Measurements from ENCODE around the gene DLX5. TPM values are rescaled to one million over a fixed set of nuclear protein-coding genes. Genes with fewer than 3 reads are reported as not detected.

Gene DLX5
- total RNA-seq, 1 experiment from 2014 or later = not detected

DNA sequence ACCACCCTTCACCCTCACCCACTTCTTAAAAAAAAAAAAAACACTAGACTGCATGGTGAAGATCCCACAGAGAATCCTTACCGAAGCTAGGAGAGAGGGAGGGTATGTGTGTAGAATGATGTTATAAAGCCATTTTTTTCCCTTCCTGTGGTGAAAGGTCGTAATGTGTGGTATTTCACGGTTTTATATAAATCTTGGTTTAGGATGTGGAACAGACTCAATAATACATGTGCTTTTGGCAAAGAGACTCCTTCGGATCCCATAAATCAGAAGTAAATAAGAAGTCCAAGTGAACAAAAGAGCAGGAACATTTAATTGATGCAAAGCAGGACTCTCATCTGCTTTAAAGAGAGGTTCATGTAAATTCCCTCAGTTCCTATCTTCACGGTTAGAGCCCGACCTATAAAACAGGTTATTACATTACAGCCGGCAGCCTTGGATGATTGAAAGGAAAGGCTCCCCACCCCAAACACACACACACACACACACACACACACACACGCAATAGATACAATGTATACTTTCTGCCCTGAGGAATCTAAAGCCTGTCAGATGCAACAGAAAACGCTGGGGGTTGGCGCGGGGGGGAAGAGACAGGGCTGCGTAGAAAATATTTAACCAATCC is 8.8 kb downstream of the DLX5 start (continued):
- TF ChIP-seq, protein P1, sequence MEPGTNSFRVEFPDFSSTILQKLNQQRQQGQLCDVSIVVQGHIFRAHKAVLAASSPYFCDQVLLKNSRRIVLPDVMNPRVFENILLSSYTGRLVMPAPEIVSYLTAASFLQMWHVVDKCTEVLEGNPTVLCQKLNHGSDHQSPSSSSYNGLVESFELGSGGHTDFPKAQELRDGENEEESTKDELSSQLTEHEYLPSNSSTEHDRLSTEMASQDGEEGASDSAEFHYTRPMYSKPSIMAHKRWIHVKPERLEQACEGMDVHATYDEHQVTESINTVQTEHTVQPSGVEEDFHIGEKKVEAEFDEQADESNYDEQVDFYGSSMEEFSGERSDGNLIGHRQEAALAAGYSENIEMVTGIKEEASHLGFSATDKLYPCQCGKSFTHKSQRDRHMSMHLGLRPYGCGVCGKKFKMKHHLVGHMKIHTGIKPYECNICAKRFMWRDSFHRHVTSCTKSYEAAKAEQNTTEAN (CRISPR knock-in tag; IDR thresholded peaks at IDR 0.05) = no peak
- TF ChIP-seq TCF7 (CRISPR knock-in tag; IDR thresholded peaks at IDR 0.05; ENCODE audit: low read depth) = no peak
- TF ChIP-seq, protein P2, sequence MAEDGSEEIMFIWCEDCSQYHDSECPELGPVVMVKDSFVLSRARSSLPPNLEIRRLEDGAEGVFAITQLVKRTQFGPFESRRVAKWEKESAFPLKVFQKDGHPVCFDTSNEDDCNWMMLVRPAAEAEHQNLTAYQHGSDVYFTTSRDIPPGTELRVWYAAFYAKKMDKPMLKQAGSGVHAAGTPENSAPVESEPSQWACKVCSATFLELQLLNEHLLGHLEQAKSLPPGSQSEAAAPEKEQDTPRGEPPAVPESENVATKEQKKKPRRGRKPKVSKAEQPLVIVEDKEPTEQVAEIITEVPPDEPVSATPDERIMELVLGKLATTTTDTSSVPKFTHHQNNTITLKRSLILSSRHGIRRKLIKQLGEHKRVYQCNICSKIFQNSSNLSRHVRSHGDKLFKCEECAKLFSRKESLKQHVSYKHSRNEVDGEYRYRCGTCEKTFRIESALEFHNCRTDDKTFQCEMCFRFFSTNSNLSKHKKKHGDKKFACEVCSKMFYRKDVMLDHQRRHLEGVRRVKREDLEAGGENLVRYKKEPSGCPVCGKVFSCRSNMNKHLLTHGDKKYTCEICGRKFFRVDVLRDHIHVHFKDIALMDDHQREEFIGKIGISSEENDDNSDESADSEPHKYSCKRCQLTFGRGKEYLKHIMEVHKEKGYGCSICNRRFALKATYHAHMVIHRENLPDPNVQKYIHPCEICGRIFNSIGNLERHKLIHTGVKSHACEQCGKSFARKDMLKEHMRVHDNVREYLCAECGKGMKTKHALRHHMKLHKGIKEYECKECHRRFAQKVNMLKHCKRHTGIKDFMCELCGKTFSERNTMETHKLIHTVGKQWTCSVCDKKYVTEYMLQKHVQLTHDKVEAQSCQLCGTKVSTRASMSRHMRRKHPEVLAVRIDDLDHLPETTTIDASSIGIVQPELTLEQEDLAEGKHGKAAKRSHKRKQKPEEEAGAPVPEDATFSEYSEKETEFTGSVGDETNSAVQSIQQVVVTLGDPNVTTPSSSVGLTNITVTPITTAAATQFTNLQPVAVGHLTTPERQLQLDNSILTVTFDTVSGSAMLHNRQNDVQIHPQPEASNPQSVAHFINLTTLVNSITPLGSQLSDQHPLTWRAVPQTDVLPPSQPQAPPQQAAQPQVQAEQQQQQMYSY (CRISPR knock-in tag; IDR thresholded peaks at IDR 0.05) = no peak
- TF ChIP-seq, protein P3, sequence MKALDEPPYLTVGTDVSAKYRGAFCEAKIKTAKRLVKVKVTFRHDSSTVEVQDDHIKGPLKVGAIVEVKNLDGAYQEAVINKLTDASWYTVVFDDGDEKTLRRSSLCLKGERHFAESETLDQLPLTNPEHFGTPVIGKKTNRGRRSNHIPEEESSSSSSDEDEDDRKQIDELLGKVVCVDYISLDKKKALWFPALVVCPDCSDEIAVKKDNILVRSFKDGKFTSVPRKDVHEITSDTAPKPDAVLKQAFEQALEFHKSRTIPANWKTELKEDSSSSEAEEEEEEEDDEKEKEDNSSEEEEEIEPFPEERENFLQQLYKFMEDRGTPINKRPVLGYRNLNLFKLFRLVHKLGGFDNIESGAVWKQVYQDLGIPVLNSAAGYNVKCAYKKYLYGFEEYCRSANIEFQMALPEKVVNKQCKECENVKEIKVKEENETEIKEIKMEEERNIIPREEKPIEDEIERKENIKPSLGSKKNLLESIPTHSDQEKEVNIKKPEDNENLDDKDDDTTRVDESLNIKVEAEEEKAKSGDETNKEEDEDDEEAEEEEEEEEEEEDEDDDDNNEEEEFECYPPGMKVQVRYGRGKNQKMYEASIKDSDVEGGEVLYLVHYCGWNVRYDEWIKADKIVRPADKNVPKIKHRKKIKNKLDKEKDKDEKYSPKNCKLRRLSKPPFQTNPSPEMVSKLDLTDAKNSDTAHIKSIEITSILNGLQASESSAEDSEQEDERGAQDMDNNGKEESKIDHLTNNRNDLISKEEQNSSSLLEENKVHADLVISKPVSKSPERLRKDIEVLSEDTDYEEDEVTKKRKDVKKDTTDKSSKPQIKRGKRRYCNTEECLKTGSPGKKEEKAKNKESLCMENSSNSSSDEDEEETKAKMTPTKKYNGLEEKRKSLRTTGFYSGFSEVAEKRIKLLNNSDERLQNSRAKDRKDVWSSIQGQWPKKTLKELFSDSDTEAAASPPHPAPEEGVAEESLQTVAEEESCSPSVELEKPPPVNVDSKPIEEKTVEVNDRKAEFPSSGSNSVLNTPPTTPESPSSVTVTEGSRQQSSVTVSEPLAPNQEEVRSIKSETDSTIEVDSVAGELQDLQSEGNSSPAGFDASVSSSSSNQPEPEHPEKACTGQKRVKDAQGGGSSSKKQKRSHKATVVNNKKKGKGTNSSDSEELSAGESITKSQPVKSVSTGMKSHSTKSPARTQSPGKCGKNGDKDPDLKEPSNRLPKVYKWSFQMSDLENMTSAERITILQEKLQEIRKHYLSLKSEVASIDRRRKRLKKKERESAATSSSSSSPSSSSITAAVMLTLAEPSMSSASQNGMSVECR (CRISPR knock-in tag; IDR thresholded peaks at IDR 0.05; ENCODE audit: borderline replicate concordance) = no peak
- no peak for TF ChIP-seq MYBL2 (CRISPR knock-in tag; IDR thresholded peaks at IDR 0.05)

DNA sequence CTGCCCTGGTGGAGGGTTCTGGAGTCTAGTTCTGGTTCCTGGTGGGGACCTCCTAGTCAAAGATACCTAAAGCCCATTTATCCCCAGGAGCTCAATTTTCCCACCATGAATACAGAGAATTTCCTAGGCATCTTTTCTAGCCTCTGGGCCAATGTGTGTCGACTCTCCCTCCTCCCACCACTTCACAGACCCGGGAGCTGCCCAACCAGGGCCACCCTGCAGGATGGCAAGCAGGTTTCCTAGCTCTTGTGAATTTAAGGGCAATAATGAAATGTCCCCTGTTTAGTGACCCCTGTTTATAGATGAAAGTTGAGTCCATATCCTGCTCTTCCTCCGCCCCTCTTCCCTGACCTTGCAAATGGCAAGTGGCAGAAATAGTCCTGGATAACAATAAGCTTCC is 9.4 kb downstream of the DLX5 start:
- POLR2A ChIA-PET = interaction anchor here (0.8 kb wide), 1 partner anchor 26 kb away, joined by 4 read pairs; no protein-coding TSS in a partner anchor
- Mint-ChIP-seq H3K4me3 (no peak overlapping the region), H3K4me1 (peaks cover 55% of the 10 kb centered on the region), H3K27ac (no peak overlapping the region), H3K27me3 (ENCODE audit: low read depth) (peaks cover 100% of the 10 kb centered on the region), H3K9me3 (no peaks in the 10 kb centered on the region), H3K36me3 (no peaks in the 10 kb centered on the region)
- no peak for ATAC-seq
- DNase-seq (ENCODE audit: low spot score) = no peak
- CTCF ChIA-PET = interaction anchor here (1.2 to 2.2 kb wide), 2 partner anchors 9 to 12 kb away, joined by 8 to 31 read pairs; partner anchors contain the start of gene DLX6
- TF ChIP-seq, protein P4, sequence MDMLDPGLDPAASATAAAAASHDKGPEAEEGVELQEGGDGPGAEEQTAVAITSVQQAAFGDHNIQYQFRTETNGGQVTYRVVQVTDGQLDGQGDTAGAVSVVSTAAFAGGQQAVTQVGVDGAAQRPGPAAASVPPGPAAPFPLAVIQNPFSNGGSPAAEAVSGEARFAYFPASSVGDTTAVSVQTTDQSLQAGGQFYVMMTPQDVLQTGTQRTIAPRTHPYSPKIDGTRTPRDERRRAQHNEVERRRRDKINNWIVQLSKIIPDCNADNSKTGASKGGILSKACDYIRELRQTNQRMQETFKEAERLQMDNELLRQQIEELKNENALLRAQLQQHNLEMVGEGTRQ (CRISPR knock-in tag; IDR thresholded peaks at IDR 0.05) = no peak
- no peak for TF ChIP-seq ATF1 (CRISPR knock-in tag; IDR thresholded peaks at IDR 0.05)
- TF ChIP-seq RELA (CRISPR knock-in tag; IDR thresholded peaks at IDR 0.05; ENCODE audit: borderline replicate concordance) = no peak
- TF ChIP-seq CREM (CRISPR knock-in tag; IDR thresholded peaks at IDR 0.05) = no peak
- no peak for TF ChIP-seq ZNF232 (CRISPR knock-in tag; IDR thresholded peaks at IDR 0.05)
- no peak for TF ChIP-seq FOXJ3 (CRISPR knock-in tag; IDR thresholded peaks at IDR 0.05; ENCODE audit: borderline replicate concordance)
- TF ChIP-seq, protein P5, sequence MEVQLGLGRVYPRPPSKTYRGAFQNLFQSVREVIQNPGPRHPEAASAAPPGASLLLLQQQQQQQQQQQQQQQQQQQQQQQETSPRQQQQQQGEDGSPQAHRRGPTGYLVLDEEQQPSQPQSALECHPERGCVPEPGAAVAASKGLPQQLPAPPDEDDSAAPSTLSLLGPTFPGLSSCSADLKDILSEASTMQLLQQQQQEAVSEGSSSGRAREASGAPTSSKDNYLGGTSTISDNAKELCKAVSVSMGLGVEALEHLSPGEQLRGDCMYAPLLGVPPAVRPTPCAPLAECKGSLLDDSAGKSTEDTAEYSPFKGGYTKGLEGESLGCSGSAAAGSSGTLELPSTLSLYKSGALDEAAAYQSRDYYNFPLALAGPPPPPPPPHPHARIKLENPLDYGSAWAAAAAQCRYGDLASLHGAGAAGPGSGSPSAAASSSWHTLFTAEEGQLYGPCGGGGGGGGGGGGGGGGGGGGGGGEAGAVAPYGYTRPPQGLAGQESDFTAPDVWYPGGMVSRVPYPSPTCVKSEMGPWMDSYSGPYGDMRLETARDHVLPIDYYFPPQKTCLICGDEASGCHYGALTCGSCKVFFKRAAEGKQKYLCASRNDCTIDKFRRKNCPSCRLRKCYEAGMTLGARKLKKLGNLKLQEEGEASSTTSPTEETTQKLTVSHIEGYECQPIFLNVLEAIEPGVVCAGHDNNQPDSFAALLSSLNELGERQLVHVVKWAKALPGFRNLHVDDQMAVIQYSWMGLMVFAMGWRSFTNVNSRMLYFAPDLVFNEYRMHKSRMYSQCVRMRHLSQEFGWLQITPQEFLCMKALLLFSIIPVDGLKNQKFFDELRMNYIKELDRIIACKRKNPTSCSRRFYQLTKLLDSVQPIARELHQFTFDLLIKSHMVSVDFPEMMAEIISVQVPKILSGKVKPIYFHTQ (CRISPR knock-in tag; IDR thresholded peaks at IDR 0.05) = no peak
- no peak for TF ChIP-seq CBFB (CRISPR knock-in tag; IDR thresholded peaks at IDR 0.05; ENCODE audit: low read depth)
- no peak for TF ChIP-seq GABPB1 (CRISPR knock-in tag; IDR thresholded peaks at IDR 0.05)
- TF ChIP-seq, protein P6, sequence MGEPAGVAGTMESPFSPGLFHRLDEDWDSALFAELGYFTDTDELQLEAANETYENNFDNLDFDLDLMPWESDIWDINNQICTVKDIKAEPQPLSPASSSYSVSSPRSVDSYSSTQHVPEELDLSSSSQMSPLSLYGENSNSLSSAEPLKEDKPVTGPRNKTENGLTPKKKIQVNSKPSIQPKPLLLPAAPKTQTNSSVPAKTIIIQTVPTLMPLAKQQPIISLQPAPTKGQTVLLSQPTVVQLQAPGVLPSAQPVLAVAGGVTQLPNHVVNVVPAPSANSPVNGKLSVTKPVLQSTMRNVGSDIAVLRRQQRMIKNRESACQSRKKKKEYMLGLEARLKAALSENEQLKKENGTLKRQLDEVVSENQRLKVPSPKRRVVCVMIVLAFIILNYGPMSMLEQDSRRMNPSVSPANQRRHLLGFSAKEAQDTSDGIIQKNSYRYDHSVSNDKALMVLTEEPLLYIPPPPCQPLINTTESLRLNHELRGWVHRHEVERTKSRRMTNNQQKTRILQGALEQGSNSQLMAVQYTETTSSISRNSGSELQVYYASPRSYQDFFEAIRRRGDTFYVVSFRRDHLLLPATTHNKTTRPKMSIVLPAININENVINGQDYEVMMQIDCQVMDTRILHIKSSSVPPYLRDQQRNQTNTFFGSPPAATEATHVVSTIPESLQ (CRISPR knock-in tag; IDR thresholded peaks at IDR 0.05) = no peak
- TF ChIP-seq, protein P7, sequence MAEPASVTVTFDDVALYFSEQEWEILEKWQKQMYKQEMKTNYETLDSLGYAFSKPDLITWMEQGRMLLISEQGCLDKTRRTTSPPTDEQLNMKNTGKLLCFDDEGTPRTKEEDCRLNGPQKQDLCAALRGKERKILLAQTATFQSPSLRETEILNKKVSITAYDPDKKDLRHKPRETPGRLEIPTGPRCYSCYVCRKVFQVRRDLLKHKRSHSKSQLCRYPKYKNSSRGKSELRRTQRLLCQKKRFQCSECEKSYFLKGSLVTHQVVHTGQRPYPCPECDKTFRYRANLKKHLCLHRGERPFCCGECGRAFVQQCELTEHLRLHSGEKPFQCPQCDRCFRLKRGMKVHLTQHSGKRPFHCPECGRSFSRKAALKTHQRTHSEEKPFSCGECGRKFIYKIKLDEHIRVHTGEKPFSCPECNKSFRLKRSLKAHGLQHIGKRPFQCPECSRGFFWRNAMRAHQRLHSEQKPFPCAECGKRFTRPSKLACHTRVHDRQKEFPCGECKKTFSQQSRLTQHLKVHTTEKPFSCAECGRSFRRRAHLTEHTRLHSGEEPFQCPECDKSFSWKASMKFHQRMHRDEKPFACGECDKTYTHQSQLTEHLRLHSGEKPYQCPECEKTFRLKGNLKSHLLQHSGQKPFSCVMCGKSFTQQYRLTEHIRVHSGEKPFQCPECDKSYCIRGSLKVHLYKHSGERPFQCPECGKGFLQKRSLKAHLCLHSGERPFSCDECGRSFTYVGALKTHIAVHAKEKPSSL (CRISPR knock-in tag; conservative IDR thresholded peaks at IDR 0.05) = no peak
- TF ChIP-seq RORB (CRISPR knock-in tag; IDR thresholded peaks at IDR 0.05) = no peak
- no peak for TF ChIP-seq IRF2 (CRISPR knock-in tag; IDR thresholded peaks at IDR 0.05; ENCODE audit: borderline replicate concordance, low read depth)
